Measurements from ENCODE around the gene RBM8A. TPM values are rescaled to one million over a fixed set of nuclear protein-coding genes. Genes with fewer than 3 reads are reported as not detected.

RBM8A gene
- total RNA-seq, 1 donor from 2014 or later, result 177 TPM

- H3K36me3 ChIP-seq (ENCODE audit: insufficient read depth, low read length), result peaks cover 19% of the 10 kb centered on the region
- peaks cover 5% of the 10 kb centered on the region for H4K20me1 ChIP-seq (ENCODE audit: insufficient read depth, low read length)
- Mint-ChIP-seq H3K9me3 (ENCODE audit: unreplicated experiment) (no peaks in the 10 kb centered on the region), H3K36me3 (ENCODE audit: low read depth, unreplicated experiment) (peaks cover 13% of the 10 kb centered on the region), H3K27ac (ENCODE audit: unreplicated experiment) (no peak overlapping the region), H3K4me1 (ENCODE audit: low read depth, unreplicated experiment) (no peaks in the 10 kb centered on the region), H3K27me3 (ENCODE audit: low read depth, unreplicated experiment) (no peaks in the 10 kb centered on the region), H3K4me3 (ENCODE audit: unreplicated experiment) (no peak overlapping the region)
- no peak overlapping the region for H3K9ac ChIP-seq (ENCODE audit: low read length)
- TF ChIP-seq EZH2 (IDR thresholded peaks at IDR 0.05; ENCODE audit: insufficient read depth, low read length), result no peak
- no peak for TF ChIP-seq CTCF (IDR thresholded peaks at IDR 0.05; ENCODE audit: insufficient read depth, low read depth, low read length)
- H3K27ac ChIP-seq (ENCODE audit: low read depth, low read length), result no peak overlapping the region
- no peak overlapping the region for H3K4me2 ChIP-seq (ENCODE audit: low read length)
- H3K4me3 ChIP-seq (ENCODE audit: insufficient read depth, low read depth, low read length), result no peak overlapping the region
- no peak overlapping the region for H2AFZ ChIP-seq (ENCODE audit: low read depth, low read length)
- peaks cover 9% of the 10 kb centered on the region for H3K79me2 ChIP-seq (ENCODE audit: insufficient read depth, low read length)
- no peak for FAIRE-seq
- H3K4me1 ChIP-seq (ENCODE audit: insufficient read depth, low read length), result no peaks in the 10 kb centered on the region
- DNase-seq (ENCODE audit: low read depth), result no peak
- no peaks in the 10 kb centered on the region for H3K9me3 ChIP-seq (ENCODE audit: insufficient read depth, low read depth, low read length)
- H3K27me3 ChIP-seq (ENCODE audit: insufficient read depth, low read length), result no peaks in the 10 kb centered on the region
Observed at GRCh38 chr1:145942405-145942804, 15.1 kb upstream of the RBM8A start.

- Histone ChIP-seq H2AFZ (ENCODE audit: low read depth, low read length) (no peak overlapping the region), H3K9ac (ENCODE audit: low read length) (no peak overlapping the region), H3K27ac (ENCODE audit: low read depth, low read length) (no peak overlapping the region), H3K9me3 (ENCODE audit: insufficient read depth, low read depth, low read length) (no peaks in the 10 kb centered on the region), H3K4me1 (ENCODE audit: insufficient read depth, low read length) (no peaks in the 10 kb centered on the region), H3K4me3 (ENCODE audit: insufficient read depth, low read depth, low read length) (no peak overlapping the region), H3K4me2 (ENCODE audit: low read length) (no peak overlapping the region), H3K27me3 (ENCODE audit: insufficient read depth, low read length) (no peaks in the 10 kb centered on the region), H3K36me3 (ENCODE audit: insufficient read depth, low read length) (peaks cover 20% of the 10 kb centered on the region), H3K79me2 (ENCODE audit: insufficient read depth, low read length) (no peaks in the 10 kb centered on the region), H4K20me1 (ENCODE audit: insufficient read depth, low read length) (peaks cover 2% of the 10 kb centered on the region)
- Mint-ChIP-seq H3K9me3 (ENCODE audit: unreplicated experiment) (no peaks in the 10 kb centered on the region), H3K36me3 (ENCODE audit: low read depth, unreplicated experiment) (peaks cover 7% of the 10 kb centered on the region), H3K27me3 (ENCODE audit: low read depth, unreplicated experiment) (no peaks in the 10 kb centered on the region), H3K4me3 (ENCODE audit: unreplicated experiment) (peak overlapping the region; percentile 20), H3K27ac (ENCODE audit: unreplicated experiment) (no peak overlapping the region), H3K4me1 (ENCODE audit: low read depth, unreplicated experiment) (peaks cover 3% of the 10 kb centered on the region)
- no peak for DNase-seq (ENCODE audit: low read depth)
- TF ChIP-seq CTCF (IDR thresholded peaks at IDR 0.05; ENCODE audit: insufficient read depth, low read depth, low read length) (no peak), EZH2 (IDR thresholded peaks at IDR 0.05; ENCODE audit: insufficient read depth, low read length) (no peak)
- FAIRE-seq, result no peak
Observed at GRCh38 chr1:145937436-145937835, 10.2 kb upstream of the RBM8A start.

- H3K27ac Mint-ChIP-seq (ENCODE audit: unreplicated experiment), result no peak overlapping the region
- H3K4me3 Mint-ChIP-seq (ENCODE audit: unreplicated experiment), result no peak overlapping the region
- Histone ChIP-seq H3K9ac (ENCODE audit: low read length) (no peak overlapping the region), H3K79me2 (ENCODE audit: insufficient read depth, low read length) (no peaks in the 10 kb centered on the region), H3K9me3 (ENCODE audit: insufficient read depth, low read depth, low read length) (no peaks in the 10 kb centered on the region), H3K4me1 (ENCODE audit: insufficient read depth, low read length) (no peaks in the 10 kb centered on the region), H4K20me1 (ENCODE audit: insufficient read depth, low read length) (no peaks in the 10 kb centered on the region), H2AFZ (ENCODE audit: low read depth, low read length) (no peak overlapping the region), H3K36me3 (ENCODE audit: insufficient read depth, low read length) (peaks cover 15% of the 10 kb centered on the region), H3K27me3 (ENCODE audit: insufficient read depth, low read length) (no peaks in the 10 kb centered on the region), H3K27ac (ENCODE audit: low read depth, low read length) (no peak overlapping the region), H3K4me2 (ENCODE audit: low read length) (no peak overlapping the region), H3K4me3 (ENCODE audit: insufficient read depth, low read depth, low read length) (no peak overlapping the region)
- FAIRE-seq (no peak), DNase-seq (ENCODE audit: low read depth) (no peak)
- TF ChIP-seq EZH2 (IDR thresholded peaks at IDR 0.05; ENCODE audit: insufficient read depth, low read length), result no peak
- TF ChIP-seq CTCF (IDR thresholded peaks at IDR 0.05; ENCODE audit: insufficient read depth, low read depth, low read length), result no peak
- peaks cover 3% of the 10 kb centered on the region for H3K4me1 Mint-ChIP-seq (ENCODE audit: low read depth, unreplicated experiment)
- no peaks in the 10 kb centered on the region for H3K9me3 Mint-ChIP-seq (ENCODE audit: unreplicated experiment)
- H3K27me3 Mint-ChIP-seq (ENCODE audit: low read depth, unreplicated experiment), result no peaks in the 10 kb centered on the region
- peaks cover 8% of the 10 kb centered on the region for H3K36me3 Mint-ChIP-seq (ENCODE audit: low read depth, unreplicated experiment)
Observed at GRCh38 chr1:145936247-145936646, 9.0 kb upstream of the RBM8A start.

Data from astrocyte (in vitro differentiated cells and primary cell).